Measurements from ENCODE around the gene PLD4.

PLD4 gene

GRCh38 chr14:104967386-104968152 lies 42.9 kb downstream of the PLD4 start:
- no peak for TF ChIP-seq CTCF (IDR thresholded peaks at IDR 0.05; ENCODE audit: low read depth, low read length, poor library complexity, severe bottlenecking)
- TF ChIP-seq EZH2phosphoT487 (IDR thresholded peaks at IDR 0.05; ENCODE audit: borderline replicate concordance, low read length), result no peak

GRCh38 chr14:104968153-104968527 lies 43.5 kb downstream of the PLD4 start:
- Histone ChIP-seq H3K79me2 (ENCODE audit: control insufficient read depth, low read length) (no peaks in the 10 kb centered on the region), H3K9me2 (replicated peaks; ENCODE audit: control insufficient read depth, low read length) (no peaks in the 10 kb centered on the region), H3K9me3 (ENCODE audit: control insufficient read depth, insufficient read depth, low read length) (no peaks in the 10 kb centered on the region), H3K4me3 (ENCODE audit: low read length) (peak overlapping the region; percentile 40), H4K20me1 (ENCODE audit: control insufficient read depth, insufficient read depth, low read depth, low read length) (no peaks in the 10 kb centered on the region), H3K27ac (ENCODE audit: low read depth, low read length) (no peak overlapping the region), H3K27me3 (ENCODE audit: control insufficient read depth, low read length) (peaks cover 10% of the 10 kb centered on the region; the same call in 1 of the 2 replicates), H3K36me3 (ENCODE audit: control insufficient read depth, low read length) (no peaks in the 10 kb centered on the region), H3K4me2 (ENCODE audit: low read length) (peak overlapping the region; percentile 60), H3F3A (ENCODE audit: control insufficient read depth, insufficient read depth) (no peaks in the 10 kb centered on the region), H3K4me1 (ENCODE audit: control insufficient read depth, low read length) (peaks cover 22% of the 10 kb centered on the region)
- TF ChIP-seq EZH2phosphoT487 (IDR thresholded peaks at IDR 0.05; ENCODE audit: borderline replicate concordance, low read length), result no peak
- TF ChIP-seq CTCF (IDR thresholded peaks at IDR 0.05; ENCODE audit: low read depth, low read length, poor library complexity, severe bottlenecking), result no peak

More at GRCh38 chr14:104967386-104968152, 42.9 kb downstream of the PLD4 start:
- Histone ChIP-seq H3K27ac (ENCODE audit: low read depth, low read length) (no peak overlapping the region), H3K4me3 (ENCODE audit: low read length) (peak overlapping the region; percentile 40), H3F3A (ENCODE audit: control insufficient read depth, insufficient read depth) (no peaks in the 10 kb centered on the region), H4K20me1 (ENCODE audit: control insufficient read depth, insufficient read depth, low read depth, low read length) (no peaks in the 10 kb centered on the region), H3K9me3 (ENCODE audit: control insufficient read depth, insufficient read depth, low read length) (no peaks in the 10 kb centered on the region), H3K4me2 (ENCODE audit: low read length) (peak overlapping the region; percentile 60), H3K79me2 (ENCODE audit: control insufficient read depth, low read length) (no peaks in the 10 kb centered on the region), H3K27me3 (ENCODE audit: control insufficient read depth, low read length) (peaks cover 11% of the 10 kb centered on the region; the same call in 1 of the 2 replicates), H3K36me3 (ENCODE audit: control insufficient read depth, low read length) (no peaks in the 10 kb centered on the region), H3K4me1 (ENCODE audit: control insufficient read depth, low read length) (peaks cover 22% of the 10 kb centered on the region), H3K9me2 (replicated peaks; ENCODE audit: control insufficient read depth, low read length) (no peaks in the 10 kb centered on the region)

- H3K27me3 ChIP-seq (ENCODE audit: control insufficient read depth, low read length), result peaks cover 10% of the 10 kb centered on the region; the same call in 1 of the 2 replicates
- no peak overlapping the region for H3K27ac ChIP-seq (ENCODE audit: low read depth, low read length)
- no peaks in the 10 kb centered on the region for H3F3A ChIP-seq (ENCODE audit: control insufficient read depth, insufficient read depth)
- no peaks in the 10 kb centered on the region for H4K20me1 ChIP-seq (ENCODE audit: control insufficient read depth, insufficient read depth, low read depth, low read length)
- H3K4me3 ChIP-seq (ENCODE audit: low read length), result peak overlapping the region; percentile 40
- no peaks in the 10 kb centered on the region for H3K36me3 ChIP-seq (ENCODE audit: control insufficient read depth, low read length)
- no peaks in the 10 kb centered on the region for H3K9me2 ChIP-seq (replicated peaks; ENCODE audit: control insufficient read depth, low read length)
- no peak for TF ChIP-seq EZH2phosphoT487 (IDR thresholded peaks at IDR 0.05; ENCODE audit: borderline replicate concordance, low read length)
- TF ChIP-seq CTCF (IDR thresholded peaks at IDR 0.05; ENCODE audit: low read depth, low read length, poor library complexity, severe bottlenecking), result peak; percentile 21
- peaks cover 22% of the 10 kb centered on the region for H3K4me1 ChIP-seq (ENCODE audit: control insufficient read depth, low read length)
- H3K9me3 ChIP-seq (ENCODE audit: control insufficient read depth, insufficient read depth, low read length), result no peaks in the 10 kb centered on the region
- H3K79me2 ChIP-seq (ENCODE audit: control insufficient read depth, low read length), result no peaks in the 10 kb centered on the region
- peak overlapping the region; percentile 60 for H3K4me2 ChIP-seq (ENCODE audit: low read length)
These were observed 44.1 kb downstream of the PLD4 start for GRCh38 chr14:104968541-104969401.
